HCT116 (cell line): ENCODE results near the gene TMEM86A. TPM values are rescaled to one million over a fixed set of nuclear protein-coding genes. Genes with fewer than 3 reads are reported as not detected.

ENCODE experiments used
- ATAC-seq: fragments of 200-7000 bp; cut with Tn5 transposase; 2 replicates; pipeline ENCODE4 v1.9.1; 2020; ENCODE audit warnings: mild to moderate bottlenecking, moderate library complexity
- BruUV-seq: library from RNA; stranded (reverse); fragments of 400-500 nt; replicated peaks from 2 replicates; lab custom pipeline; 2021; lab: Mats Ljungman, UMichigan
- CTCF ChIA-PET: fragments of 300-600 bp; sonication (Branson Sonifier 250); formaldehyde crosslinking; loops from one replicate; lab custom pipeline; 2021; ENCODE audit warnings: antibody characterized with exemption; lab: Charles Lee
- POLR2A ChIA-PET: fragments of 300-600, 350-600 bp; sonication (Branson Sonifier 250); formaldehyde crosslinking; loops from one replicate; lab custom pipeline; 2021; ENCODE audit warnings: antibody characterized with exemption; lab: Charles Lee
- RAD21 ChIA-PET, 2 experiments: fragments of 300-600 bp; sonication (Branson Sonifier 250); formaldehyde crosslinking; loops; one replicate each; lab custom pipeline; 2023; ENCODE audit warnings: low total read pairs in 2 of 2; ENCODE audit not compliant: uncharacterized antibody in 2 of 2, unreplicated experiment in 2 of 2, low non-redundant PET in 1 of 2; lab: Charles Lee
- DNase-seq: peaks from one replicate; pipeline ENCODE4 v3.0.0-alpha.2; 2010; ENCODE audit warnings: low read depth, low spot score
- H2AFZ ChIP-seq: fragments of 200-600 bp; shearing (Covaris generic), sonication (generic); 2 replicates; pipeline ENCODE4 v1.6.1; 2017; ENCODE audit warnings: low read depth, mixed run types, mixed read lengths, antibody characterized with exemption, low read length; ENCODE audit not compliant: poor library complexity, severe bottlenecking
- H3K27ac ChIP-seq: 2 replicates; pipeline ENCODE4 v1.5.1; 2012; ENCODE audit warnings: low read depth, low read length
- H3K27me3 ChIP-seq: fragments of 200-600 bp; sonication (generic); 2 replicates; pipeline ENCODE4 v1.6.1; 2016; ENCODE audit warnings: mixed run types, low read length, mixed read lengths; ENCODE audit not compliant: insufficient read depth
- H3K36me3 ChIP-seq, 2 experiments: fragments of 200-500 bp in 1 of 2; fragments of 200-600 bp in 1 of 2; sonication (Bioruptor generic) in 1 of 2; sonication (generic) in 1 of 2; 2 replicates each; pipeline versions ENCODE4 v1.5.1 to v1.6.1; 2014 to 2016; ENCODE audit warnings: low read length in 2 of 2, inconsistent platforms in 1 of 2, mixed read lengths in 1 of 2, mixed run types in 1 of 2; ENCODE audit not compliant: insufficient read depth in 2 of 2, control insufficient read depth in 1 of 2
- H3K4me1 ChIP-seq, 2 experiments: fragments of 200-600 bp in 1 of 2; sonication (generic) in 1 of 2; 2 replicates each; pipeline versions ENCODE4 v1.5.1 to v1.6.1; 2012 to 2017; ENCODE audit warnings: low read length in 2 of 2, inconsistent platforms in 1 of 2, mild to moderate bottlenecking in 1 of 2, mixed read lengths in 1 of 2, mixed run types in 1 of 2, moderate library complexity in 1 of 2; ENCODE audit not compliant: insufficient read depth in 2 of 2, control insufficient read depth in 1 of 2
- H3K4me2 ChIP-seq: fragments of 200-600 bp; sonication (generic); 2 replicates; pipeline ENCODE4 v1.6.1; 2017; ENCODE audit warnings: mixed run types, low read length, mixed read lengths
- H3K4me3 ChIP-seq, 2 experiments: fragments of 200-600 bp in 1 of 2; sonication (generic) in 1 of 2; replicated peaks in 1 of 2; 2 replicates each; pipeline ENCODE4 v1.5.1; 2011 to 2016; ENCODE audit warnings: low read length in 2 of 2, control low read depth in 1 of 2, low read depth in 1 of 2, mild to moderate bottlenecking in 1 of 2, mixed read lengths in 1 of 2, mixed run types in 1 of 2
- H3K79me2 ChIP-seq: fragments of 200-600 bp; sonication (generic); 2 replicates; pipeline ENCODE4 v1.6.1; 2017; ENCODE audit warnings: mild to moderate bottlenecking, mixed run types, low read length, moderate library complexity, mixed read lengths; ENCODE audit not compliant: insufficient read depth
- H3K9ac ChIP-seq: fragments of 200-600 bp; sonication (generic); 2 replicates; pipeline ENCODE4 v1.6.1; 2016; ENCODE audit warnings: low read length, mixed read lengths
- H3K9me2 ChIP-seq: fragments of 200-600 bp; sonication (generic), shearing (Covaris generic); 2 replicates; pipeline ENCODE4 v1.6.1; 2017; ENCODE audit warnings: mixed run types, mild to moderate bottlenecking, moderate library complexity; ENCODE audit not compliant: insufficient read depth
- H3K9me3 ChIP-seq, 2 experiments: fragments of 200-500 bp in 1 of 2; fragments of 200-600 bp in 1 of 2; sonication (Bioruptor generic) in 1 of 2; sonication (generic) in 1 of 2; 2 replicates each; pipeline ENCODE4 v1.6.1; 2014 to 2017; ENCODE audit warnings: low read length in 2 of 2, mixed read lengths in 2 of 2, inconsistent platforms in 1 of 2, low read depth in 1 of 2, mild to moderate bottlenecking in 1 of 2, mixed run types in 1 of 2, moderate library complexity in 1 of 2; ENCODE audit not compliant: control insufficient read depth in 1 of 2, insufficient read depth in 1 of 2
- H4K20me1 ChIP-seq: fragments of 200-600 bp; sonication (generic), shearing (Covaris generic); 2 replicates; pipeline ENCODE4 v1.6.1; 2017; ENCODE audit warnings: mixed run types, mild to moderate bottlenecking, moderate library complexity; ENCODE audit not compliant: insufficient read depth
- CBX3 ChIP-seq: IDR thresholded peaks from 2 replicates; pipeline ENCODE4 v1.6.1; 2012; ENCODE audit warnings: low read depth
- EGR1 ChIP-seq: IDR thresholded peaks from 2 replicates; pipeline ENCODE4 v1.6.1; 2012; ENCODE audit warnings: low read depth
- ELF1 ChIP-seq: IDR thresholded peaks from 2 replicates; pipeline ENCODE4 v1.6.1; 2012; ENCODE audit warnings: low read depth, borderline replicate concordance
- EZH2 ChIP-seq: fragments of 200-600 bp; sonication (generic); IDR thresholded peaks from 2 replicates; pipeline ENCODE4 v1.6.1; 2017; ENCODE audit warnings: antibody characterized with exemption, mixed run types
- FOSL1 ChIP-seq: IDR thresholded peaks from 2 replicates; pipeline ENCODE4 v1.6.1; 2012; ENCODE audit warnings: low read depth
- POLR2AphosphoS5 ChIP-seq: IDR thresholded peaks from 2 replicates; pipeline ENCODE4 v1.6.1; 2011; ENCODE audit warnings: mild to moderate bottlenecking, low read depth, low read length, moderate library complexity
- RAD21 ChIP-seq: IDR thresholded peaks from 2 replicates; pipeline ENCODE4 v1.6.1; 2012; ENCODE audit warnings: low read depth, mild to moderate bottlenecking
- REST ChIP-seq: IDR thresholded peaks from 2 replicates; pipeline ENCODE4 v1.6.1; 2012; ENCODE audit warnings: low read depth
- TCF7L2 ChIP-seq: IDR thresholded peaks from 2 replicates; pipeline ENCODE4 v1.7.0; 2011; ENCODE audit warnings: borderline replicate concordance, inconsistent platforms; ENCODE audit not compliant: insufficient read depth, insufficient read length; ENCODE audit errors: extremely low read depth
- YY1 ChIP-seq: IDR thresholded peaks from 2 replicates; pipeline ENCODE4 v1.6.1; 2011; ENCODE audit warnings: low read length, low read depth, moderate library complexity, mild to moderate bottlenecking; ENCODE audit not compliant: insufficient replicate concordance; ENCODE audit errors: extremely low read depth
- ZNF274 ChIP-seq: fragments of 200-500 bp; sonication (Bioruptor generic); IDR thresholded peaks from 2 replicates; pipeline ENCODE4 v1.6.1; 2014; ENCODE audit warnings: mild to moderate bottlenecking, low read depth, low read length, inconsistent platforms
- intact Hi-C: fragments of 100-400 bp; cut with micrococcal nuclease; formaldehyde crosslinking; loops from 2 replicates; pipeline ENCODE4 v1.10.0; 2022
- total RNA-seq: library from RNA; stranded (reverse); gene quantifications from one replicate; pipeline ENCODE4 v1.2.1, GENCODE V29; 2021; ENCODE audit not compliant: unreplicated experiment
- TF ChIP-seq, protein P1 (sequence below): IDR thresholded peaks from 2 replicates; pipeline ENCODE4 v1.6.1; 2011; ENCODE audit warnings: mild to moderate bottlenecking, low read length, moderate library complexity; ENCODE audit not compliant: insufficient replicate concordance; ENCODE audit errors: extremely low read depth

TMEM86A gene
- total RNA-seq, 1 experiment from 2014 or later, result 2.0 TPM

- no peak for DNase-seq
These were observed 5.4 kb upstream of the TMEM86A start for GRCh38 chr11:18692941-18693760.

DNA sequence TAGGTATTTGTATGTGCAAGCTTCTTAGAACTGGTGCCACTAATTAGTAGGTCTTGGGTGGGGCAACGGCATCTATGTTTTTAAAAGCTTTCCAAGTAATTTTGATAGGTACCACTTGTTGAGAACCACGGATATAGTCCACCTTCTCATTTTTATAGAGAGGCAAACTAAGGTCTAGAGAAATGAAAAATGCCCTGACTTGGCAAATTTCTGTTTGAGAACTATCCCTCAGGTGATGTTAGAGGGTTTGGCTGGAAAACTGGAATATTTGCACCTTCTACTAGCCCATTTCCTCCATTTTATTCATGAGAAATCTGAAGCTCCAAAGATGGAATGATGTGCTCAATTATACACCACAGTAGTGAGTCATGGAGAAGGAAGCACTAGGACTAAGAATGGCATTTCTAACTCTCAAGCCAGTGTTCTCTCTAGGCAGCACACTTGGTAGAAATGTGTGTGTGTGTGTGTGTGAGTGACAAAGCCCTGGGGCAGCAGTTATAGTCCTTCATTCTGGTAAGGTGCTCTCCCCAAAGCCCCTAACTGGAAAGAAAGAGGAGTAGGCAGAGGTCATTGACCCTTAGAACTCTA is 1.8 kb upstream of the TMEM86A start:
- ATAC-seq, result no peak
- intact Hi-C loops, result no loop called here
- RAD21 ChIA-PET, result no interaction called here
- Histone ChIP-seq H3K27ac (no peak overlapping the region), H3K9me3 (no peaks in the 10 kb centered on the region), H3K79me2 (no peaks in the 10 kb centered on the region), H3K4me1 (peaks cover 19 to 25% of the 10 kb centered on the region in 2 experiments), H3K4me3 (no peak overlapping the region), H3K4me2 (no peak overlapping the region), H2AFZ (peak overlapping the region; percentile 6), H3K9me2 (no peaks in the 10 kb centered on the region), H3K27me3 (no peaks in the 10 kb centered on the region), H4K20me1 (no peaks in the 10 kb centered on the region), H3K9ac (no peak overlapping the region), H3K36me3 (no peaks in the 10 kb centered on the region)
- CTCF ChIA-PET, result no interaction called here
- TF ChIP-seq ELF1, result no peak
- TF ChIP-seq EGR1, result no peak
- no peak for TF ChIP-seq YY1
- no peak for TF ChIP-seq POLR2AphosphoS5
- TF ChIP-seq, protein P1, sequence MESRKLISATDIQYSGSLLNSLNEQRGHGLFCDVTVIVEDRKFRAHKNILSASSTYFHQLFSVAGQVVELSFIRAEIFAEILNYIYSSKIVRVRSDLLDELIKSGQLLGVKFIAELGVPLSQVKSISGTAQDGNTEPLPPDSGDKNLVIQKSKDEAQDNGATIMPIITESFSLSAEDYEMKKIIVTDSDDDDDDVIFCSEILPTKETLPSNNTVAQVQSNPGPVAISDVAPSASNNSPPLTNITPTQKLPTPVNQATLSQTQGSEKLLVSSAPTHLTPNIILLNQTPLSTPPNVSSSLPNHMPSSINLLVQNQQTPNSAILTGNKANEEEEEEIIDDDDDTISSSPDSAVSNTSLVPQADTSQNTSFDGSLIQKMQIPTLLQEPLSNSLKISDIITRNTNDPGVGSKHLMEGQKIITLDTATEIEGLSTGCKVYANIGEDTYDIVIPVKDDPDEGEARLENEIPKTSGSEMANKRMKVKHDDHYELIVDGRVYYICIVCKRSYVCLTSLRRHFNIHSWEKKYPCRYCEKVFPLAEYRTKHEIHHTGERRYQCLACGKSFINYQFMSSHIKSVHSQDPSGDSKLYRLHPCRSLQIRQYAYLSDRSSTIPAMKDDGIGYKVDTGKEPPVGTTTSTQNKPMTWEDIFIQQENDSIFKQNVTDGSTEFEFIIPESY, result no peak
- TF ChIP-seq FOSL1, result no peak
- TF ChIP-seq RAD21, result no peak
- no peak for TF ChIP-seq ZNF274
- TF ChIP-seq TCF7L2, result no peak
- TF ChIP-seq REST, result no peak
- no peak for TF ChIP-seq CBX3
- POLR2A ChIA-PET, result no interaction called here
- DNase-seq, result no peak
- BruUV-seq, result no TSS peak

More at GRCh38 chr11:18692941-18693760, 5.4 kb upstream of the TMEM86A start:
- Histone ChIP-seq H3K4me1 (peaks cover 0 to 2% of the 10 kb centered on the region in 2 experiments; a peak in 2 of 4 replicates), H3K4me3 (no peak overlapping the region), H3K9me2 (no peaks in the 10 kb centered on the region), H3K4me2 (no peak overlapping the region), H3K36me3 (no peaks in the 10 kb centered on the region), H3K79me2 (no peaks in the 10 kb centered on the region), H4K20me1 (no peaks in the 10 kb centered on the region), H2AFZ (no peak overlapping the region), H3K9ac (no peak overlapping the region), H3K9me3 (no peaks in the 10 kb centered on the region), H3K27ac (no peak overlapping the region), H3K27me3 (no peaks in the 10 kb centered on the region)
- TF ChIP-seq EZH2, result no peak
- BruUV-seq, result no TSS peak
- RAD21 ChIA-PET, result no interaction called here
- CTCF ChIA-PET, result no interaction called here
- intact Hi-C loops, result no loop called here
- ATAC-seq, result no peak
- POLR2A ChIA-PET, result no interaction called here
